ENCODE data around the gene CCDC43.

The CCDC43 gene

GRCh38 chr17:44652727-44653126 lies 36.8 kb downstream of the CCDC43 start:
- no peak for TF ChIP-seq EZH2phosphoT487 (conservative IDR thresholded peaks at IDR 0.05; ENCODE audit: low read length)
- no peak for TF ChIP-seq CTCF (IDR thresholded peaks at IDR 0.05; ENCODE audit: insufficient read depth, low read length, poor library complexity, severe bottlenecking)
- Histone ChIP-seq H2AFZ (ENCODE audit: low read depth, low read length, severe bottlenecking) (no peak overlapping the region), H3K4me2 (ENCODE audit: low read depth, low read length, poor library complexity, severe bottlenecking) (no peak overlapping the region), H3K9ac (ENCODE audit: low read length) (no peak overlapping the region), H3K27me3 (ENCODE audit: low read length) (no peaks in the 10 kb centered on the region), H3K9me2 (replicated peaks; ENCODE audit: insufficient read depth, low read length) (no peaks in the 10 kb centered on the region), H3K9me3 (ENCODE audit: insufficient read depth, low read length) (no peaks in the 10 kb centered on the region), H3K4me3 (ENCODE audit: insufficient read depth, low read length, poor library complexity, severe bottlenecking) (no peak overlapping the region), H3K27ac (ENCODE audit: low read depth, low read length) (no peak overlapping the region), H4K20me1 (ENCODE audit: low read depth, low read length) (no peaks in the 10 kb centered on the region), H3K36me3 (ENCODE audit: low read length) (no peaks in the 10 kb centered on the region), H3F3A (ENCODE audit: insufficient read depth) (no peaks in the 10 kb centered on the region), H3K79me2 (ENCODE audit: insufficient read depth, low read length) (no peaks in the 10 kb centered on the region)

GRCh38 chr17:44651228-44651627 lies 38.3 kb downstream of the CCDC43 start:
- Histone ChIP-seq H3K4me2 (ENCODE audit: low read depth, low read length, poor library complexity, severe bottlenecking) (no peak overlapping the region), H3K4me3 (ENCODE audit: insufficient read depth, low read length, poor library complexity, severe bottlenecking) (no peak overlapping the region), H4K20me1 (ENCODE audit: low read depth, low read length) (no peaks in the 10 kb centered on the region), H3K36me3 (ENCODE audit: low read length) (no peaks in the 10 kb centered on the region), H3K9ac (ENCODE audit: low read length) (no peak overlapping the region), H3K27me3 (ENCODE audit: low read length) (no peaks in the 10 kb centered on the region), H3K9me3 (ENCODE audit: insufficient read depth, low read length) (no peaks in the 10 kb centered on the region), H3K27ac (ENCODE audit: low read depth, low read length) (no peak overlapping the region), H3K9me2 (replicated peaks; ENCODE audit: insufficient read depth, low read length) (no peaks in the 10 kb centered on the region), H3F3A (ENCODE audit: insufficient read depth) (no peaks in the 10 kb centered on the region), H3K79me2 (ENCODE audit: insufficient read depth, low read length) (no peaks in the 10 kb centered on the region), H2AFZ (ENCODE audit: low read depth, low read length, severe bottlenecking) (no peak overlapping the region)
- TF ChIP-seq CTCF (IDR thresholded peaks at IDR 0.05; ENCODE audit: insufficient read depth, low read length, poor library complexity, severe bottlenecking) = no peak
- no peak for TF ChIP-seq EZH2phosphoT487 (conservative IDR thresholded peaks at IDR 0.05; ENCODE audit: low read length)

- H3F3A ChIP-seq (ENCODE audit: insufficient read depth) = no peaks in the 10 kb centered on the region
- H3K9me2 ChIP-seq (replicated peaks; ENCODE audit: insufficient read depth, low read length) = no peaks in the 10 kb centered on the region
- H4K20me1 ChIP-seq (ENCODE audit: low read depth, low read length) = no peaks in the 10 kb centered on the region
- H3K4me3 ChIP-seq (ENCODE audit: insufficient read depth, low read length, poor library complexity, severe bottlenecking) = no peak overlapping the region
- no peak overlapping the region for H3K9ac ChIP-seq (ENCODE audit: low read length)
- no peak overlapping the region for H3K4me2 ChIP-seq (ENCODE audit: low read depth, low read length, poor library complexity, severe bottlenecking)
- TF ChIP-seq CTCF (IDR thresholded peaks at IDR 0.05; ENCODE audit: insufficient read depth, low read length, poor library complexity, severe bottlenecking) (no peak), EZH2phosphoT487 (conservative IDR thresholded peaks at IDR 0.05; ENCODE audit: low read length) (no peak)
- no peak overlapping the region for H2AFZ ChIP-seq (ENCODE audit: low read depth, low read length, severe bottlenecking)
- no peaks in the 10 kb centered on the region for H3K79me2 ChIP-seq (ENCODE audit: insufficient read depth, low read length)
- no peaks in the 10 kb centered on the region for H3K27me3 ChIP-seq (ENCODE audit: low read length)
- H3K36me3 ChIP-seq (ENCODE audit: low read length) = no peaks in the 10 kb centered on the region
- no peaks in the 10 kb centered on the region for H3K9me3 ChIP-seq (ENCODE audit: insufficient read depth, low read length)
- no peak overlapping the region for H3K27ac ChIP-seq (ENCODE audit: low read depth, low read length)
Measured at GRCh38 chr17:44648963-44649362, 40.6 kb downstream of the CCDC43 start.
